AG08395 (cell line): ENCODE results near the gene TRAPPC8.
"Not testable (repeated sequence)": the region's sequence is repeated elsewhere in the genome, so short reads cannot be mapped to it uniquely, and the experiment has no call there.

Experiments
- DNase-seq: peaks from one replicate; pipeline ENCODE4 v3.0.0; 2012; ENCODE audit warnings: mixed read lengths, low spot score

Gene TRAPPC8

DNA sequence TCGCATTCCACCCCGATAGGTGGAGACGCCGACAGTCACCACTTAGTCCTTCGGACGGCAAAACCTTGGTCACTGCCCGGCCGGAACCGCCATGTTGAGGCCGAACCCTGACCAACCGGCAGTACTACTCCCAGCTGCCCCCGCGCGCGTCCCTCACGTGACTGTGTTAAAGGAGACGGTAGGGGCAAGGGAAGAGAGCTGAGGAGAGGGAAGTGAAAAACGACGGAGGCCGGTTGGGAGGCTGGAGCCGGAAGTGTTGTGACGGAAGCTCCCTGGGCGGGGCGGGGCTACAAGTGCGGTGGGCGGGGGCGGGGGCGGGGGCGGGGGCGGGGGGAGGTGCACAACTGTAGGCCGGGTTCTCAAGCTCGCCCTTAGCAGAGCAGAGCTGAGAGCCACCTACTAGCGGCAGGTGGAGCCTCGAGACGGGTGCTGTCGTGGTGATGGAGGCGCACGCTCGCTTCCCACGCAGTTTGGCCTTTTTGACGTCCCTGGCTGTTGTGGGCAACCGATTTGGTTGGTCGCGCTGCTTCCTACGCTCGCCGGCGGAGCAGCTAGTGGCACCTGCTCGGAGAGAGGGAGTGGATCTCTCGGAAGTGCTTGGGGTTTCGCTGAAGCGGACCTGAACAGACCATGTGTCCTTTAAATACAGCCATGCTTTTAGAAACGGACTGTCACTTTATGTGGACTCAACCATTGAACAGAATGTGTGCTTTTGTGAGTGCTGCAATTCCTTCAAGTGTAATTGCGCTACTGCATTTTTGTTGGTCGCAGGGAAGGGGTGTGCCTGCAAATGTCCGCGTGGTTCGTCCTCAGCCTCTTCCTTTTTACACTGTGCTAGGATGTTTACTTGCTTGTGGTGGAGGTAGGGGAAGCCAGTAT is at the start of gene TRAPPC8:
TRAPPC8 (minus strand) TSS at position 130 of the 879 bp plus-strand sequence. CDS start 364 bp downstream, outside the sequence.
- peak; percentile 97 for DNase-seq

- DNase-seq: no peak
These were observed 47.9 kb upstream of the TRAPPC8 start for GRCh38 chr18:31990823-31991222.

DNA sequence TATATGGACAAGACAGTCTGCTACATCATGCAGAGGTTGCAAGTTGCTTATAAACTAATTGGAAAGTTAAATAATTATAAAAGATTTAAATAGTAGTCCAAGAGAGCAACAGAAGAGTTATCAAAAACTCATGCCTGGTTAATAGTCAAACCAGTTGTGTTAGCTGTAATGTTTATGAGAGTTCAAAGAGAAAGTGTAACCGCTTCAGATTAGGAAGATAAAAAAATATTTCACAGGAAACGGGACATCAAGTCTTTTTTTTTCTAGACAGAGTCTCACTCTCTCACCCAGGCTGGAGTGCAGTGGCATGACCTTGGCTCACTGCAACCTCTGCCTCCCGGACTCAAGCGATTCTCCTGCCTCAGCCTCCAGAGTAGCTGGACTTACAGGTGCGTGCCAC is 41.0 kb upstream of the TRAPPC8 start:
- no peak for DNase-seq

DNA sequence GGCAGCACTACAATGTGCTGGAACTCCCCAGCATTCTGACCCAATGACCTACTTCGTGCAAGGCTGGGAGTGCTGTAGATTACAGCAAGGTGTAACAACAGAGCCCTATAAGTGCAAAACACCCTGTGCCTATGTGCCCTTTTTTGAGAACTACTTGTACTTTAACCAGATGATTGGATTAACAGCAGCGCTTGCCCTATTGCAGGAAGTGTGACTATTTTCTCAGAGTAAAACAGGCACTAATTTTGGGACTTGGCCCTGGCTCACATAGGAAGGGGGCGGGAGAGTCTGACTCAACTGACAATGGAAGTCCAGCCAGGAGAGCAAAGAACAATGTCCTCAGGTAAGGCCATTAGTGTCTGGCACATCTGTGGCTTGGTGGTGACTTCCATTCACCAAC is 40.1 kb upstream of the TRAPPC8 start:
- no peak for DNase-seq

- no peak for DNase-seq
These were observed 37.9 kb upstream of the TRAPPC8 start for GRCh38 chr18:31980863-31981262.

DNA sequence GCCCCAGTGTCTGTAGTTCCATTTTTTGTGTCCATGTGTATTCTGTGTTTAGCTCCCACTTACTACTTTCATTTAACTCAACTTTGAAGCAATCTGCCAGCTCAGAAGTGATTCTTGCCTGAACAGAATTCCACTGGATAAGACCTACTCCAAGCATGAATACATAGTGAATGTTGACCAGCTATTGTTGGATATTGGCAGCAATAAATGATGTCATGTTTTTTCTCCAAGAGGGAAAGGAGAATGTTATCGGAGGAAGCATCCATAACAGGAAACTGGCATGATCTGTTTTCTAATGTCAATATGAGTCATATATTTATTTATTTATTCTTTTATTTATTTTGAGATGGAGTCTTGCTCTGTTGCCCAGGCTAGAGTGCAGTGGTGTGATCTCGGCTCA is 36.8 kb upstream of the TRAPPC8 start:
- DNase-seq: no peak

DNA sequence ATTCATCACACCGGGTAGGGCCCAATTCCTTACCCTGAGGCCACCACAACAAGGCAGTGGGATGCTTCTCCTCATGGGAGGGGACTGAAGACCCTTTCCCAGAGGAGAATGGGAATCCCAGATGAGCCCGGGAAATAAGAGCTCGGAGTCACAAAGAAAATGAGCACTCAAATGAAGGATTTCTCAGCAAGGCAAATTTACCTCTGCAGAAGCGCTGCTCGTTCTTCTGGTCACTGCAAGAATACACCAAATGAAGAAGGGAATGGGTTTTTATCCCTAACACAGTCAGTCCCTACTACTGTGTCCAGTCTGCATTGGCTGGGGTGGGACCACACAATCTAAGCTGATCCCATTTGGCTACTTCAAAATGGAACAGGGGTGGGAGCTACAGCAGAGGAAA is 35.7 kb upstream of the TRAPPC8 start:
- no peak for DNase-seq

DNA sequence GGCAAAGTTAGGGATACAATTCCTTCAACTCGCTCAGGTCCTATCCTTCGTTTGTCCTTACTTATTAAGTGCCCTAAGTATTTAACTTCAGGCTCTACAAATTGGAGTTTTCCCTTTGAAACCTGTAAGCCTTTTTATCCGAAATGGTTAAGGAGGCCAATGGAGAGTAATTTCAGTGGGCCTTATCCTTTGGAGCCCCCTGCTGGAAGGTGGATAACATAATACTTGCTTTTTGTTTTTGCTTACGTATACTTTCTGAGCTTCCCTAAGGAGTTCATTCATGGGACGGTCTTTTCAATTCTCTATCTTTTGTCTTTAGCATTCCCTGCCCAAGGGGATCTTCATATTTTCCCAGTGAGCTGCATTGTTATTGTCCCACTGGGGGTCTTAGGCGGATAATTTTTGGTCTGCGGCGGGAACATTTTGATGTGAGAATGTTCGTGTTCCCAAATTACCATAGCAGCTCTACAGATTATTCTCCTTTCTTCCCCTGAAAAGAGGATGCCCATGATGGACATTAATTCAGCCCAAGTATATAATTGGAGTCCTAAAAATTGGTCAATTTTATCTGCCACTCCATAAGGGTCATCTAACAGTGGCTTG is 34.4 kb upstream of the TRAPPC8 start:
- peak; percentile 55 for DNase-seq

GRCh38 chr18:31976242-31976641 is 33.3 kb upstream of the TRAPPC8 start:
- no peak for DNase-seq

DNA sequence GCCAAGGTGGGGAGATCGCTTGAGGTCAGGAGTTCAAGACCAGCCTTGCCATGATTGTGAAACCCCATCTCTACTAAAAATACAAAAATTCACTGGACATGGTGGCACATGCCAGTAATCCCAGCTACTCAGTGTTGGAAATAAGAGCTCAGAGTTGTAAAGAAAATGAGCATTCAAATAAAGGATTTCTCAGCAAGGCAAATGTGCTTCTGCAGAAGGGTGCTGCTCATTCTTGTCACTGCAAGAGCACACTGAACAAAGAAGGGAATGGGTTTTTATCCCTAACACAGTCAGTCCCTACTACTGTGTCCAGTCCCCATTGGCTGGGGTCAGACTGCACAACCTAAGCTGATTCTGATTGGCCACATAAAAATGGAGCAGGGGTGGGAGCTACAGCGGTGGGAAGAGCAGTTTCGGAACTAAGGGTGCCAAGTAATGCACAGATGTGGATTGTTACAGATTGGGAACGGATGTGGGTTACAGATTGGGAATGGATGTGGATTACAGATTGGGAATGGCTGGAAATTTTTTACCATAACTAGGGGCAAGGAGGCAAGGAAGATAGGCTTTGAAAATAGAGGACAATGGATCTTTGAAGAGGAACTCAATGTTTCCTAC is 31.1 kb upstream of the TRAPPC8 start:
- no peak for DNase-seq

DNA sequence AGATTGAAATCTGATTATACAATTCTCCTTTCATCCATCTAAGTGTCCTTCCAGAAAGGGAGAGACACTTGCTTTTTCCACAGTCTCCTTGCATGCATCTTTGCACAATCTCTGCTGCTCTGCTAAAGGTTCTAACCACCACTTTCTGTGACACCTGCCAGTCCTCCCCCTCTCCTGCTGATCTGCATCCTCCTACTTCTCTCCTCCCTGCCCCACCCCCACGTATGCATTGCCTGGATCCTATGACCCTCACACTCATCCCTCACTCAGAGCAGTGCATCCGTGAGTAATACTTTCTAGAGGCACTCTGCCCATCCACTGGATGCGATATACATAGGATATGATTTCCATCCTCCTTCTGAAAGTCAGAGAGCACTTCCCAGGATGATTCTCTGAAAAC is 27.7 kb upstream of the TRAPPC8 start:
- no peak for DNase-seq

DNA sequence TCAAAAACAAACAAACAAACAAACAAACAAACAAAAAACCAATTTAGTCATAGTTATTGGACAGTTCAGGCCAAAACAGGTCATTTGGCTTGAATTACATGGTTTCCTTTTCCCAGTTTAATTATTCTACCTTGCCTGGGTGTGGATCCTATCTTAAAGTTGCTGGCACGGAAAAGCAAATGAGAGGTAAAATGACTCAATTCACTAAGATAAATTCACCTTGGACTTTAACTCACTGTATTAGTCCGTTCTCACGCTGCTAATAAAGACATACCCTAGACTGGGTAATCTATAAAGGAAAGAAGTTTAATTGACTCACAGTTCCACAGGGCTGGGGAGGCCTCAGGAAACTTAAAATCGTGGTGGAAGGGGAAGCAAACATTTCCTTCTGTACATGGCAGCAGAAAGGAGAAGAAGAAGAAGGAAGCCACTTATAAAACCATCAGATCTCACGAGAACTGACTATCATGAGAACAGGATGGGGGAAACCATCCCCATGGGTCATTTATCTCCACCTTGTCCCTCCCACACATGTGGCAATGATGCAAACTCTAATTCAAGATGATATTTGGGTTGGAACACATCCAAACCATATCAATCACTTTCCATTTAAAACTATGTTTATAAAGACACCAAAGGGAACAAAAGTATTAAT is 22.5 kb upstream of the TRAPPC8 start:
- DNase-seq: no peak

- no peak for DNase-seq
These were observed 14.8 kb upstream of the TRAPPC8 start for GRCh38 chr18:31957728-31958127.

- DNase-seq: no peak
These were observed 11.4 kb upstream of the TRAPPC8 start for GRCh38 chr18:31954349-31954748.

GRCh38 chr18:31953699-31954098 is 10.8 kb upstream of the TRAPPC8 start:
- not testable (repeated sequence) for DNase-seq

DNA sequence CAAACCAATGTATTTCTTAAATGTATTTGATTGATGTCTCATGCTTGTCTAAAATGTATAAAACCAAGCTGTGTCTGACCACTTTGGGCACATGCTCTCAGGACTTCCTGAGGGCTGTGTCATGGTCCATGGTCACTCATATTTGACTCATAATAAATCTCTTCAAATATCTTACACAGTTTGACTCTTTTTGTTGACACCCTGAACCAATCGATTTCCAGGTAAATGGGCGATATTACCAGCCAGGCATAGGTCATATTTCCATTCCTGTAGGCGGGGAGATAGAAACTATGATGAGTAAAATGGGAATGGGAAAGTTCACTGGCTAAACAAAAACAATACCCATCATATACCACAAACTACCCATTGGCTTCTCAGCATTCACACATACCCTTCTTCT is 9.3 kb upstream of the TRAPPC8 start:
- no peak for DNase-seq

- DNase-seq: no peak
These were observed 7.7 kb upstream of the TRAPPC8 start for GRCh38 chr18:31950583-31950982.

DNA sequence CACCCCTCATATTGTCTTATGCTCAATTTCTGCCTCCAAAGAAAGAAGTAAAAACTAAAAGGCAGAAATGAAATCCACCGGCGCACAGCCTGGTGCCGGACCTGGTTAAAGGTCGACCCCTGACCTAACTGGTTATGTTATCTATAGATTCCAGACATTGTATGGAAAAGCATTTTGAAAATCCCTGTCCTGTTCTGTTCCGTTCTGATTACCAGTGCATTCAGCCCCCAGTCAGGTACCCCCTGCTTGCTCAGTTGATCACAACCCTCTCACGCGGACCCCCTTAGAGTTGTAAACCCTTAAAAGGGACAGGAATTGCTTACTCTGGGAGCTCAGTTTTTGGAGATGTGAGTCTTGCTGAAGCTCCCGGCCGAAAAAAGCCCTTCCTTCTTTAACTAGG is 5.4 kb upstream of the TRAPPC8 start:
- not testable (repeated sequence) for DNase-seq

DNA sequence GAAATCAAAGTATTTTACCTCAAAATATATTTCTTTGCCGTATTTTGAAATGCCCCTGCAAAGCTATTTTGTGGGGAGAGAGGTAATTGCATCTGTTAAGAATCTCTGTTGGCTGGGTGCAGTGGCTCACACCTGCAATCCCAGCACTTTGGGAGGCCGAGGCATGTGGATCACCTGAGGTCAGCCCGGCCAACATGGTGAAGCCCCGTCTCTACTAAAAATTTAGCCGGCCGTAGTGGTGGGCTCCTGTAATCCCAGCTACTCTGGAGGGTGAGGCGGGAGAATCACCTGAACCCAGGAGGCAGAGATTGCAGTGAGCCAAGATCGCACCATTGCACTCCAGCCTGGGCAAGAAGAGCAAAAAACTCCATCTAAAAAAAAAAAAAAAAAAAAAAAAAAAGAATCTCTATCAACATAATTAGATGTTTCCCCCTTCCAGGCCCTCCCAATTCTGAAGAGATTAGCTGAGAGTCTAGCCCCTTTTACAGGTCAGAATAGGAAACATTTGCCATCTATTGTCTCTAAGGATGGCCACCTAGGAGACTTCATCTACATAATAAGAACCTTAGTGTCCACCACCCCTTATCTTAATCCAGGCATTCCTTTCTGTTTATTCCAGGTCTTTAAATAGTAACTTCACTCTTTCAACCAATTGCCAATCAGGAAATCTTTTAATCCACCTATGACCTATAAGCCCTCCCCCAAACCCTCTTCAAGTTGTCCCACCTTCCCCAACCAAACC is 3.5 kb upstream of the TRAPPC8 start:
- no peak for DNase-seq

GRCh38 chr18:31943878-31944816 is 1.2 kb upstream of the TRAPPC8 start:
- no peak for DNase-seq
